Left lung (tissue), 10 donors: Measurements from ENCODE around the gene PPP2R2B. TPM values are rescaled to one million over a fixed set of nuclear protein-coding genes. Genes with fewer than 3 reads are reported as not detected.

ENCODE experiments used
- ATAC-seq: fragments of 200-7000 bp; cut with Tn5 transposase; one replicate; pipeline ENCODE4 v1.9.1; 2020; ENCODE audit warnings: moderate library complexity
- DNase-seq, 4 donors: peaks; one replicate each; pipeline ENCODE4 v3.0.0-alpha.2; 2013 to 2020
- H3K27ac ChIP-seq, 2 donors: fragments of 200-600 bp; sonication (generic) in 1 of 2; one replicate each; pipeline versions ENCODE4 v1.5.0 to v1.8.0; 2020 to 2021
- H3K27me3 ChIP-seq, 2 donors: fragments of 200-600 bp; sonication (generic) in 1 of 2; one replicate each; pipeline versions ENCODE4 v1.5.0 to v1.8.0; 2020 to 2021
- H3K36me3 ChIP-seq, 2 donors: fragments of 200-600 bp; sonication (generic) in 1 of 2; one replicate each; pipeline versions ENCODE4 v1.5.0 to v1.8.0; 2020 to 2021
- H3K4me1 ChIP-seq, 2 donors: fragments of 200-600 bp; one replicate each; pipeline ENCODE4 v1.8.0; 2021
- H3K4me3 ChIP-seq, 2 donors: fragments of 200-600 bp; sonication (generic) in 1 of 2; one replicate each; pipeline versions ENCODE4 v1.5.0 to v1.8.0; 2020 to 2021; ENCODE audit warnings: mild to moderate bottlenecking in 1 of 2
- H3K9me3 ChIP-seq, 2 donors: fragments of 200-600 bp; sonication (generic) in 1 of 2; one replicate each; pipeline versions ENCODE4 v1.5.0 to v1.8.0; 2020 to 2021
- CTCF ChIP-seq, 2 donors: fragments of 200-600 bp; sonication (generic) in 1 of 2; IDR thresholded peaks; one replicate each; pipeline versions ENCODE4 v1.5.0 to v1.8.0; 2021; ENCODE audit warnings: antibody characterized with exemption in 2 of 2
- intact Hi-C, 2 donors: fragments of 100-400 bp; cut with DNase I; formaldehyde crosslinking; loops; one replicate each; pipeline versions ENCODE4 v1.11.2 to v1.14.2; 2022
- polyA plus RNA-seq, 6 donors: library from polyadenylated mRNA; unstranded; fragments of 120-200 nt; gene quantifications; one replicate each; pipeline ENCODE4 v1.2.1, GENCODE V29; 2013; ENCODE audit not compliant: insufficient read length in 6 of 6
- total RNA-seq, 2 donors: library from RNA; stranded (reverse); fragmentation: NEBNext Ultra II Directional; extraction: Animal tissue kit (Norgen Biotek cat#: 25700); gene quantifications; one replicate each; pipeline ENCODE4 v1.2.1, GENCODE V29; 2021
- donor health status: DM: no; HTN: yes; CAD: no.
- donor health status: DM: no; HTN: no; CAD: no.

Gene PPP2R2B
- total and polyA plus RNA-seq, 8 donors: 0.23 to 1.5 (median 0.43) TPM

- intact Hi-C loops: no loop called here
- ATAC-seq: no peak
Observed at GRCh38 chr5:146820987-146821386, 57.6 kb downstream of the PPP2R2B start.

GRCh38 chr5:146818822-146819221 is 59.7 kb downstream of the PPP2R2B start:
- Histone ChIP-seq H3K4me1 (peaks cover 0 to 5% of the 10 kb centered on the region in 2 donors), H3K27ac (no peak overlapping the region), H3K36me3 (no peaks in the 10 kb centered on the region), H3K4me3 (no peak overlapping the region), H3K27me3 (no peaks in the 10 kb centered on the region), H3K9me3 (no peaks in the 10 kb centered on the region)
- DNase-seq (no peak), ATAC-seq (no peak)
- intact Hi-C loops: no loop called here
- TF ChIP-seq CTCF (IDR thresholded peaks at IDR 0.05): no peak

More at GRCh38 chr5:146820987-146821386, 57.6 kb downstream of the PPP2R2B start:
- Histone ChIP-seq H3K36me3 (no peaks in the 10 kb centered on the region), H3K9me3 (no peaks in the 10 kb centered on the region), H3K4me3 (no peak overlapping the region), H3K27ac (no peak overlapping the region), H3K27me3 (no peaks in the 10 kb centered on the region), H3K4me1 (no peaks in the 10 kb centered on the region)
- TF ChIP-seq CTCF (IDR thresholded peaks at IDR 0.05): no peak
- DNase-seq: no peak

DNA sequence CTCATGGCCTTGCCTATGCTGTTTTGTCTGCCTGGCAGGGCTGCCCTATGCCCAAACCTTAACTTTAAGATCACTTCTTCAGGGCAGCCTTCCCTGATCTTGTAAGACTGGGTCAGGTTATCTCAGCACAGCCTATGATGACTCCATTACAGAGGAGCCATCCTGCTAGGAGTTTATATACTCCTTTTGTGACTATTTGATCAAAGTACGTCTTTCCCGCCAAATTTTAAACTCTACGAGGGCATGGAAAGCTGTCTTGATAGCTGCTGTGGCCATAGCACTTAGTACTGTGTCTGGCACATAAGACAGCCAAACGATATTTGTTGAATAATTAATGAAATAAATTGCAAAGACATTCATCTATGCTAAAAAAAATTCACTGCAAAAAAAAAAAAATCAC is 60.6 kb downstream of the PPP2R2B start:
- H3K9me3 ChIP-seq: no peaks in the 10 kb centered on the region
- H3K4me3 ChIP-seq: no peak overlapping the region
- DNase-seq (no peak), ATAC-seq (no peak)
- intact Hi-C loops: no loop called here
- H3K27me3 ChIP-seq: no peaks in the 10 kb centered on the region
- TF ChIP-seq CTCF (IDR thresholded peaks at IDR 0.05): no peak
- H3K36me3 ChIP-seq: no peaks in the 10 kb centered on the region
- no peak overlapping the region for H3K27ac ChIP-seq
- peaks cover 0 to 6% of the 10 kb centered on the region in 2 donors for H3K4me1 ChIP-seq

- no peaks in the 10 kb centered on the region for H3K9me3 ChIP-seq
- no peaks in the 10 kb centered on the region for H3K36me3 ChIP-seq
- TF ChIP-seq CTCF (IDR thresholded peaks at IDR 0.05): no peak
- H3K4me1 ChIP-seq: peaks cover 0 to 6% of the 10 kb centered on the region in 2 donors
- no peak for ATAC-seq
- no peak overlapping the region for H3K4me3 ChIP-seq
- no peak overlapping the region for H3K27ac ChIP-seq
- no peak for DNase-seq
- intact Hi-C loops: no loop called here
- H3K27me3 ChIP-seq: no peaks in the 10 kb centered on the region
Observed at GRCh38 chr5:146816775-146817387, 61.7 kb downstream of the PPP2R2B start.

GRCh38 chr5:146815411-146815810 is 63.1 kb downstream of the PPP2R2B start:
- Histone ChIP-seq H3K27ac (no peak overlapping the region), H3K27me3 (no peaks in the 10 kb centered on the region), H3K9me3 (no peaks in the 10 kb centered on the region), H3K4me1 (peaks cover 0 to 6% of the 10 kb centered on the region in 2 donors), H3K4me3 (no peak overlapping the region), H3K36me3 (no peaks in the 10 kb centered on the region)
- TF ChIP-seq CTCF (IDR thresholded peaks at IDR 0.05): no peak
- DNase-seq (no peak), ATAC-seq (no peak)
- intact Hi-C loops: no loop called here
